Measurements from ENCODE around the gene CREG2.
A peak's percentile ranks its signal among the peaks of the same experiment; 100 is the strongest.

CREG2 gene

GRCh38 chr2:101428422-101429176 is 41.3 kb upstream of the CREG2 start:
- TF ChIP-seq CTCF (conservative IDR thresholded peaks at IDR 0.05) = no peak
- no peak overlapping the region for H3K27ac ChIP-seq

- TF ChIP-seq CTCF (conservative IDR thresholded peaks at IDR 0.05) = no peak
- H3K27ac ChIP-seq = no peak overlapping the region
Observed at GRCh38 chr2:101427743-101428142, 40.4 kb upstream of the CREG2 start.

GRCh38 chr2:101427240-101427639 is 39.9 kb upstream of the CREG2 start:
- no peak overlapping the region for H3K27ac ChIP-seq
- no peak for TF ChIP-seq CTCF (conservative IDR thresholded peaks at IDR 0.05)

DNA sequence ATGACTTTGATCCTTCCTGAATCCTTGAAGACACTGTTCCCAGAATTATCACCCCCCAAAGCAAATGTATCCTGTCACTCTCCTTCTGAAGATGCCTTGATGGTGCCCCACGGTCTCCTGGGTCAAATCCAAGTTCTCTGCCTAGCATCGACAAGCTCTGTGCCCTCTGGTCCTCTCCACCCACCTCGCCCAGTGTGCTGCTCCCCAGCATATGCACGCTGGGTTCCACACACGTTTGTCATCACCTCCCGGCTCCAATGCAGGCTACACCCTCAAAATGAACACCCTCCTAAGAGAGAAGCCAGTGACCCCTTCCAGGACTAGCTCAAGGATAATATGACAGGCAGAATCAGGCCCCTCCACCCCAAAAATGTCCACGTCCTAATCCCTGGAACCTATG is 39.5 kb upstream of the CREG2 start:
- TF ChIP-seq CTCF (conservative IDR thresholded peaks at IDR 0.05) = no peak

GRCh38 chr2:101420623-101421022 is 33.3 kb upstream of the CREG2 start:
- H3K27ac ChIP-seq = no peak overlapping the region
- TF ChIP-seq CTCF (conservative IDR thresholded peaks at IDR 0.05) = no peak

More for the DNA sequence above, 39.5 kb upstream of the CREG2 start:
- H3K27ac ChIP-seq = no peak overlapping the region

DNA sequence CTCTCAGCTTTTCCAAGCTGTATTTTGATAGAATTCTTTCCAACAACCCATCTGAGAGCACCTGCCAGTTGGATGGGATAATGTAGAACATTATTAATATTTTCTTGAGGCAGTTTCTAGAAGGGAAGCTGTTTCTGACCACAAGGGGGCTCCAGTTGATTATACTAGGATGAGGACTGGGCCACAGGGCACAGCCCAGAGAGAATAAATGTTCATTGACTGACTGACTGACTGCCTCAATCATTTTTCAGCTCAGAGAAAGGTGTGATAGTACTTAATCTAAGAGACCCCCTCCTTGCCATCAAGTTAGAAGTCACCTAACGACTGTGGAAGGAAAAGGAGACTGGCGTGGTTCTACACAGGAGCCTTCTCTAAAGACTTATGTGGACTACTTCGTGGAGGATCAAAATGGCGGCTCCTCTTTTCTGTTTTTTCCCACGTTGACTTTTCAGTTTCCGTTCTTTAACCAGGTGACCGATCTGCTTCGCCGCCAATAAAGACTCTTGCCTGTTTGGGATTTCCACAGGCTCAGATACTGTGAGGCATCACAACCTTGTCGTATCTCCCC is 31.9 kb upstream of the CREG2 start:
- H3K27ac ChIP-seq = no peak overlapping the region
- TF ChIP-seq CTCF (conservative IDR thresholded peaks at IDR 0.05) = peak; percentile 82

DNA sequence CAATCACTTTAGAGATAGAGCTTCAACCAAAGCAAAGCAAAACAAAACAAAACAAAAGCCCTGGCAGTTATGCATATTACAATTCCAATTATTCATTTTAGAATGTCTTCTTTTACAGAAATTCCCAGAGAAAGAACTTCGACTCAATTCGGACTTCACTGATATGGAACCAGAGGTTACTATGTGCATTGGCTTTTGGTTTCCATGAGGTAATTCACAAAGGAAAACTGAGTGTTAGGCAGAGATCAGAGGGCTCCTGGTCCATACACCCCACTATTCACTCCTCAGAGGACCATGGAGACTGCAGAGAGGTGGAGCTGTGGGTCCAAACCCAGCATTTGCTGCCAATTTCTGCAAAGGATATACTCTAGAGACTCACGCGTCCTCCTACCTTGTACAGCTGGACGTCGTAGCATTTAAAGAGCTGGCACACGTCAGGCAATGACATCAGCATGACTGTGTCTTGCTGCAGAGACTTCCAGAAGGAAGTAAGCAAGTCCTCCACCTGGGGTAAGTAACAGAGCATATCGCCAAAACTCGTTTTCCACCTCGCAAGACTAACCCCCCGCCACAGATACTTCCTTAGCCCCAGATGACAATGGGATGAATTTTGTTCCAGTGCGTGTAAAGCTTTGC is 31.3 kb upstream of the CREG2 start:
- no peak overlapping the region for H3K27ac ChIP-seq
- no peak for TF ChIP-seq CTCF (conservative IDR thresholded peaks at IDR 0.05)

All from VCaP (cell line).